T-helper 2 cell treated with Interferon-gamma antibody and Interleukin-4, amounts not matched to agents 100 ng/mL and 5 ng/mL, for 36 hours (primary cell): ENCODE measurements around the gene SAMD4B. TPM values are rescaled to one million over a fixed set of nuclear protein-coding genes. Genes with fewer than 3 reads are reported as not detected.

ENCODE experiments used
- intact Hi-C: fragments of 100-400 bp; cut with micrococcal nuclease; formaldehyde crosslinking; loops from one replicate; pipeline ENCODE4 v1.15.1; 2023
- total RNA-seq: library from RNA; stranded (reverse); gene quantifications from 2 replicates; pipeline ENCODE4 v1.2.3, GENCODE V29; 2022

The SAMD4B gene
- total RNA-seq, 1 donor from 2014 or later: 46.1 TPM

- intact Hi-C loops: no loop called here
Observed at GRCh38 chr19:39417463-39418181, 75.4 kb downstream of the SAMD4B start.

- intact Hi-C loops: no loop called here
Observed at GRCh38 chr19:39419003-39419402, 76.8 kb downstream of the SAMD4B start.

- intact Hi-C loops: no loop called here
Observed at GRCh38 chr19:39420769-39421168, 78.5 kb downstream of the SAMD4B start.

- intact Hi-C loops: no loop called here
Observed at GRCh38 chr19:39422020-39422419, 79.8 kb downstream of the SAMD4B start.

GRCh38 chr19:39423258-39424086, 81.3 kb downstream of the SAMD4B start:
- intact Hi-C loops: no loop called here

- intact Hi-C loops: no loop called here
Observed at GRCh38 chr19:39424934-39425333, 82.7 kb downstream of the SAMD4B start.

GRCh38 chr19:39425744-39426143, 83.5 kb downstream of the SAMD4B start:
- intact Hi-C loops: no loop called here

- intact Hi-C loops: no loop called here
Observed at GRCh38 chr19:39426170-39426569, 83.9 kb downstream of the SAMD4B start.

- intact Hi-C loops: no loop called here
Observed at GRCh38 chr19:39427707-39428106, 85.5 kb downstream of the SAMD4B start.

GRCh38 chr19:39428283-39429112, 86.3 kb downstream of the SAMD4B start:
- intact Hi-C loops: no loop called here

- intact Hi-C loops: loop anchor here (1.0 kb wide), 1 partner anchor 19 kb away; the partner anchor contains the start of gene PLEKHG2
Observed at GRCh38 chr19:39430675-39431593, 88.7 kb downstream of the SAMD4B start.

GRCh38 chr19:39432677-39433025, 90.4 kb downstream of the SAMD4B start:
- intact Hi-C loops: no loop called here

GRCh38 chr19:39433480-39434079, 91.4 kb downstream of the SAMD4B start:
- intact Hi-C loops: no loop called here

GRCh38 chr19:39434123-39435076, 92.2 kb downstream of the SAMD4B start:
- intact Hi-C loops: no loop called here

Other genes with a start within 250 kb of the SAMD4B start
- 15.5 and 16.3 TPM in 2 replicates for gene PAK4, start 216.6 kb upstream of the SAMD4B start, total RNA-seq
- gene NCCRP1, start 145.5 kb upstream of the SAMD4B start, total RNA-seq: not detected in 2 replicates
- gene SYCN, start 138.2 kb upstream of the SAMD4B start, total RNA-seq: not detected in 2 replicates
- not detected in 2 replicates for gene IFNL3, start 97.4 kb upstream of the SAMD4B start, total RNA-seq
- not detected in 2 replicates for gene IFNL4, start 93.6 kb upstream of the SAMD4B start, total RNA-seq
- gene IFNL2, start 74.0 kb upstream of the SAMD4B start, total RNA-seq: not detected in 2 replicates
- gene IFNL1, start 46.0 kb upstream of the SAMD4B start, total RNA-seq: 0.25 TPM in 1 of 2 replicates, not detected in the other
- gene LRFN1, start 21.6 kb upstream of the SAMD4B start, total RNA-seq: 4.3 and 4.8 TPM in 2 replicates
- gene GMFG, start 6.4 kb upstream of the SAMD4B start, total RNA-seq: 640 and 657 TPM in 2 replicates
- 43.9 and 46.7 TPM in 2 replicates for gene PAF1, start 48.7 kb downstream of the SAMD4B start, total RNA-seq
- 35.3 and 35.8 TPM in 2 replicates for gene MED29, start 49.0 kb downstream of the SAMD4B start, total RNA-seq
- 74.0 and 79.7 TPM in 2 replicates for gene ZFP36, start 64.4 kb downstream of the SAMD4B start, total RNA-seq
- 57.3 and 61.0 TPM in 2 replicates for gene PLEKHG2, start 70.2 kb downstream of the SAMD4B start, total RNA-seq
- 2,392 and 2,430 TPM in 2 replicates for gene RPS16, start 93.5 kb downstream of the SAMD4B start, total RNA-seq
- gene SUPT5H, start 103.2 kb downstream of the SAMD4B start, total RNA-seq: 150 and 153 TPM in 2 replicates
- gene TIMM50, start 138.4 kb downstream of the SAMD4B start, total RNA-seq: 65.1 and 69.0 TPM in 2 replicates
- gene DLL3, start 156.5 kb downstream of the SAMD4B start, total RNA-seq: 0.45 and 0.73 TPM in 2 replicates
- gene SELENOV, start 172.7 kb downstream of the SAMD4B start, total RNA-seq: not detected in 2 replicates
- 2.9 and 3.8 TPM in 2 replicates for gene EID2B, start 190.4 kb downstream of the SAMD4B start, total RNA-seq
- 14.3 and 15.8 TPM in 2 replicates for gene EID2, start 197.7 kb downstream of the SAMD4B start, total RNA-seq